Caco-2 (cell line): ENCODE measurements around the gene CD300LD. TPM values are rescaled to one million over a fixed set of nuclear protein-coding genes. Genes with fewer than 3 reads are reported as not detected.

Experiments used
- BruUV-seq: library from RNA; stranded (reverse); fragments of 400-500 nt; replicated peaks from 2 replicates; lab custom pipeline; 2021; lab: Mats Ljungman, UMichigan
- CTCF ChIA-PET: fragments of 300-600 bp; sonication (Branson Sonifier 250); formaldehyde crosslinking; loops from one replicate; lab custom pipeline; 2022; ENCODE audit warnings: antibody characterized with exemption; lab: Charles Lee
- POLR2A ChIA-PET: fragments of 300-600 bp; sonication (Branson Sonifier 250); formaldehyde crosslinking; loops from one replicate; lab custom pipeline; 2022; ENCODE audit warnings: antibody characterized with exemption; lab: Charles Lee
- DNase-seq, 2 experiments: peaks; one replicate each; pipeline versions ENCODE4 v3.0.0 to v3.0.0-alpha.2; 2020 to 2022
- H3K27me3 ChIP-seq: replicated peaks from 2 replicates; pipeline ENCODE4 v1.6.0; 2011; ENCODE audit warnings: low read length; ENCODE audit not compliant: control insufficient read depth, insufficient read depth
- H3K36me3 ChIP-seq: 2 replicates; pipeline ENCODE4 v1.5.1; 2011; ENCODE audit warnings: low read length; ENCODE audit not compliant: control insufficient read depth, insufficient read depth
- H3K4me1 ChIP-seq: fragments of 250-450 bp; sonication (Bioruptor Pico); 2 replicates; pipeline ENCODE4 v1.5.1; 2020; ENCODE audit warnings: mild to moderate bottlenecking
- H3K4me3 ChIP-seq: 2 replicates; pipeline ENCODE4 v1.5.1; 2011; ENCODE audit warnings: low read depth, mild to moderate bottlenecking, control low read depth, low read length
- H3K9me3 ChIP-seq: fragments of 250-450 bp; sonication (Bioruptor Pico); 2 replicates; pipeline ENCODE4 v1.5.1; 2020; ENCODE audit warnings: mild to moderate bottlenecking, moderate library complexity
- H3K27ac Mint-ChIP-seq: one replicate; pipeline ENCODE4 v1.8.0; 2022; ENCODE audit warnings: mixed read lengths; ENCODE audit not compliant: unreplicated experiment
- H3K27me3 Mint-ChIP-seq: one replicate; pipeline ENCODE4 v1.8.0; 2022; ENCODE audit warnings: mixed read lengths; ENCODE audit not compliant: insufficient read depth, unreplicated experiment
- H3K36me3 Mint-ChIP-seq: one replicate; pipeline ENCODE4 v1.8.0; 2022; ENCODE audit warnings: mild to moderate bottlenecking, mixed read lengths; ENCODE audit not compliant: insufficient read depth, unreplicated experiment
- H3K4me1 Mint-ChIP-seq: one replicate; pipeline ENCODE4 v1.8.0; 2022; ENCODE audit warnings: low read depth, mixed read lengths; ENCODE audit not compliant: unreplicated experiment
- H3K4me3 Mint-ChIP-seq: one replicate; pipeline ENCODE4 v1.8.0; 2022; ENCODE audit warnings: mild to moderate bottlenecking, moderate library complexity, mixed read lengths; ENCODE audit not compliant: unreplicated experiment
- H3K9me3 Mint-ChIP-seq: one replicate; pipeline ENCODE4 v1.8.0; 2022; ENCODE audit warnings: mixed read lengths; ENCODE audit not compliant: unreplicated experiment
- intact Hi-C: fragments of 100-400 bp; cut with micrococcal nuclease; formaldehyde crosslinking; loops from one replicate; pipeline ENCODE4 v1.10.0; 2022; ENCODE audit not compliant: unreplicated experiment
- total RNA-seq: library from RNA; stranded (reverse); gene quantifications from 2 replicates; pipeline ENCODE4 v1.2.3, GENCODE V29; 2022
- TF ChIP-seq, protein P1 (sequence below), 2 experiments: fragments of 200-600 bp in 1 of 2; IDR thresholded peaks; 1 replicate in 1 of 2; 2 replicates in 1 of 2; pipeline versions ENCODE4 v1.5.1 to v1.8.0; 2011 to 2022; ENCODE audit warnings: antibody characterized with exemption in 1 of 2, control low read depth in 1 of 2, inconsistent platforms in 1 of 2, low read depth in 1 of 2, low read length in 1 of 2, mild to moderate bottlenecking in 1 of 2, moderate library complexity in 1 of 2; ENCODE audit not compliant: insufficient read depth in 1 of 2, severe bottlenecking in 1 of 2, unreplicated experiment in 1 of 2

Gene CD300LD
- total RNA-seq, 1 experiment from 2014 or later: not detected

DNA sequence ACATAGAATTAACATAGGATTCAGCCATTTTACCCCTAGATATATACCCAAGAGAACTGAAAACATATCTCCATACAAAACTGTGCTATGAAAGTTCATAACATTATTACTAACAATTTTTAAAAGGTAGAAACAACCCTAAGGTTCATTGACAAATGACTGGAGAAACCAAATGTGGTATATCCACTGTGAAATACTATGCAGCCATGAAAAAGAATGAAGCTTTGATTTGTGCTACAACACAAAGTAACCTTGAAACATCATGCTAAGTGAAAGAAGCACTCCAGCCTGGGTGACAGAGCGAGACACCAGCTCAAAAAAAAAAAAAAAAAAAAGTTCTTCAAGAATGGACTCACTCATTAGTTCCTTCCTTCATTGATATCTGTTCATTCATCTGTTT is 580 bp downstream of the CD300LD start:
- H3K4me1 ChIP-seq: no peaks in the 10 kb centered on the region
- no peak for DNase-seq
- H3K4me3 ChIP-seq: no peak overlapping the region
- Mint-ChIP-seq H3K4me1 (no peaks in the 10 kb centered on the region), H3K36me3 (no peaks in the 10 kb centered on the region), H3K9me3 (no peaks in the 10 kb centered on the region), H3K4me3 (no peak overlapping the region), H3K27me3 (peaks cover 20% of the 10 kb centered on the region), H3K27ac (no peak overlapping the region)
- CTCF ChIA-PET: interaction anchor here (0.6 kb wide), 1 partner anchor 60 kb away, joined by 3 read pairs; no protein-coding TSS in a partner anchor
- no TSS peak for BruUV-seq
- TF ChIP-seq, protein P1, sequence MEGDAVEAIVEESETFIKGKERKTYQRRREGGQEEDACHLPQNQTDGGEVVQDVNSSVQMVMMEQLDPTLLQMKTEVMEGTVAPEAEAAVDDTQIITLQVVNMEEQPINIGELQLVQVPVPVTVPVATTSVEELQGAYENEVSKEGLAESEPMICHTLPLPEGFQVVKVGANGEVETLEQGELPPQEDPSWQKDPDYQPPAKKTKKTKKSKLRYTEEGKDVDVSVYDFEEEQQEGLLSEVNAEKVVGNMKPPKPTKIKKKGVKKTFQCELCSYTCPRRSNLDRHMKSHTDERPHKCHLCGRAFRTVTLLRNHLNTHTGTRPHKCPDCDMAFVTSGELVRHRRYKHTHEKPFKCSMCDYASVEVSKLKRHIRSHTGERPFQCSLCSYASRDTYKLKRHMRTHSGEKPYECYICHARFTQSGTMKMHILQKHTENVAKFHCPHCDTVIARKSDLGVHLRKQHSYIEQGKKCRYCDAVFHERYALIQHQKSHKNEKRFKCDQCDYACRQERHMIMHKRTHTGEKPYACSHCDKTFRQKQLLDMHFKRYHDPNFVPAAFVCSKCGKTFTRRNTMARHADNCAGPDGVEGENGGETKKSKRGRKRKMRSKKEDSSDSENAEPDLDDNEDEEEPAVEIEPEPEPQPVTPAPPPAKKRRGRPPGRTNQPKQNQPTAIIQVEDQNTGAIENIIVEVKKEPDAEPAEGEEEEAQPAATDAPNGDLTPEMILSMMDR (IDR thresholded peaks at IDR 0.05; ENCODE audit: insufficient read depth in 1 of 2, low read depth in 1 of 2, low read length in 1 of 2, severe bottlenecking in 1 of 2, unreplicated experiment in 1 of 2): no peak
- intact Hi-C loops: no loop called here
- H3K36me3 ChIP-seq: no peaks in the 10 kb centered on the region
- H3K27me3 ChIP-seq: no peaks in the 10 kb centered on the region
- H3K9me3 ChIP-seq: no peaks in the 10 kb centered on the region
- POLR2A ChIA-PET: no interaction called here

DNA sequence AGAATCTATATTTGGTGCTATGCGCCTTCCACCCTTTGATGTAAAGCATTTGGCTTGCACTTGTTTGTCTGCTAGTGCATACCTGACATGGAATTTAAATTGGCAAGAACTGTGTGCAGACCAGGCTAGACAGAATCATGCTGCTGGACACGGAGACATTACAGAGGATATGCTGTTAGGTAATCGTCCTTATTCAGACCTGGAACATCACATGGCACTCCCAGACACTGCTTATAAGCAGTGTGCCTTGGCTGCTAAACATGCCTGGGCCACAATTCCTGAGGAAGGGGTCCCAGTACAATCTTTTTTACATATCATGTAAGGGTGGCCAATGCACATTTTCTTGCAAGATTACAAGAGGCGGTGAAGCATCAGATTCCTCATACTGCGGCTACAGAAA is 6.4 kb downstream of the CD300LD start:
- no peak for DNase-seq
- Mint-ChIP-seq H3K27ac (no peak overlapping the region), H3K9me3 (peaks cover 9% of the 10 kb centered on the region), H3K4me3 (no peak overlapping the region), H3K4me1 (no peaks in the 10 kb centered on the region), H3K36me3 (no peaks in the 10 kb centered on the region), H3K27me3 (peaks cover 8% of the 10 kb centered on the region)
- ChIA-PET CTCF (no interaction called here), POLR2A (no interaction called here)
- Histone ChIP-seq H3K27me3 (no peaks in the 10 kb centered on the region), H3K9me3 (0 out of 2 replicates have a peak, but pooled peaks cover 3% of the 10 kb centered on the region), H3K4me3 (no peak overlapping the region), H3K36me3 (no peaks in the 10 kb centered on the region), H3K4me1 (no peaks in the 10 kb centered on the region)
- TF ChIP-seq, protein P1 (IDR thresholded peaks at IDR 0.05; ENCODE audit: insufficient read depth in 1 of 2, low read depth in 1 of 2, low read length in 1 of 2, severe bottlenecking in 1 of 2, unreplicated experiment in 1 of 2): no peak
- intact Hi-C loops: no loop called here
- no TSS peak for BruUV-seq

DNA sequence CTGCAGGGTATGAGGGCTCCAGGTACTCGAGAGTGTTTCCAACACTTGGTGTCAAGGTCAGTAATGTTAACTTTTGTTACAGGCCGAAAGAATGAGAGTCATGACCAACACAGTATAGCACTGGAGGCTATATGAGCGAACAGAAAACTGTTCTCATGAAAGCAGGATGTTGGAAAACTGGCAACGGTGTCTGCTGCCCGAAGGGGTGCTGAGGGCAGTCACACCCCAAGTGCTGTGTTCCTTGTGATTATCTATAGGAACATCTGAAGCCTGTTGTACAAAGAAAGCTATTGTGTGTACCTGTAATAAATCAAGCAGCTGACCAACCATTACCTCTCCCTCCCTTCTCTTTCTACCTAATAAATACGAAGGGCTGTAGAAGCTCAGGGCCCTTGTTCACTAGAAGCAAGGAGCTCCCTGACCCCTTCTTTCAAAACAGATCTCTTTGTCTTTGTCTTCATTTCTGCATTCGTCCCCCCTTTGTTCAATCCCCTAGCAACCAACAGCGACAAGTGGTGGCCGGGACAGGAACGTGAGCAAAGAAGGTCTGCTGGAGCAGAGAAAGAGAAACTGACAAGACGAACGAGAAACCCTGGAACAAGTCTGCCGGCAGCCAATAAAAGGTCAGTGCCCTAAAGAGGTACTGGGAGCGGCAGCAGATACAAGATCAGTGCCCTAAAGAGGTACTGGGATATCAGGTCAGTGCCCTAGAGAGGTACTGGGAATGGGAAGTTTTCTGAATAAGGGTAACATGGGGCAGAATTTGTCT is 7.6 kb downstream of the CD300LD start:
- DNase-seq: no peak
- no peaks in the 10 kb centered on the region for H3K27me3 ChIP-seq
- H3K9me3 Mint-ChIP-seq: peaks cover 9% of the 10 kb centered on the region
- no TSS peak for BruUV-seq
- ChIA-PET POLR2A (interaction anchor here (0.6 kb wide), 1 partner anchor 117 kb away, joined by 8 read pairs; no protein-coding TSS in a partner anchor), CTCF (no interaction called here)
- no peak overlapping the region for H3K4me3 Mint-ChIP-seq
- H3K4me1 Mint-ChIP-seq: no peaks in the 10 kb centered on the region
- H3K36me3 ChIP-seq: no peaks in the 10 kb centered on the region
- H3K27ac Mint-ChIP-seq: no peak overlapping the region
- H3K27me3 Mint-ChIP-seq: peaks cover 8% of the 10 kb centered on the region
- TF ChIP-seq, protein P1 (IDR thresholded peaks at IDR 0.05; ENCODE audit: insufficient read depth in 1 of 2, low read depth in 1 of 2, low read length in 1 of 2, severe bottlenecking in 1 of 2, unreplicated experiment in 1 of 2): no peak
- no peak overlapping the region for H3K4me3 ChIP-seq
- intact Hi-C loops: no loop called here
- H3K4me1 ChIP-seq: no peaks in the 10 kb centered on the region
- H3K36me3 Mint-ChIP-seq: no peaks in the 10 kb centered on the region
- H3K9me3 ChIP-seq: 0 out of 2 replicates have a peak, but pooled peaks cover 3% of the 10 kb centered on the region
